GM13976 (cell line): ENCODE results near the gene SPOCK1.

Experiments used
- DNase-seq: peaks from one replicate; pipeline ENCODE4 v3.0.0; 2012; ENCODE audit warnings: low spot score
- CTCF ChIP-seq: IDR thresholded peaks from 2 replicates; pipeline ENCODE4 v1.5.1; 2012; ENCODE audit warnings: borderline replicate concordance, mild to moderate bottlenecking; ENCODE audit not compliant: insufficient read depth; ENCODE audit errors: extremely low read depth, missing control alignments, control extremely low read depth
- in situ Hi-C: fragments of 300-500 bp; cut with MboI; formaldehyde crosslinking; loops from one replicate; pipeline ENCODE4 v1.12.0; 2022; ENCODE audit warnings: low sequenced_read_pairs, mixed read lengths, inconsistent platforms; ENCODE audit not compliant: unreplicated experiment

SPOCK1 gene

GRCh38 chr5:137516251-137516797 lies 17.2 kb upstream of the SPOCK1 start:
- no peak for DNase-seq

GRCh38 chr5:137515238-137515637 lies 16.1 kb upstream of the SPOCK1 start:
- TF ChIP-seq CTCF = no peak
- DNase-seq = no peak
- in situ Hi-C loops = no loop called here

More at GRCh38 chr5:137516251-137516797, 17.2 kb upstream of the SPOCK1 start:
- TF ChIP-seq CTCF = no peak
- in situ Hi-C loops = no loop called here

GRCh38 chr5:137510671-137511070 lies 11.5 kb upstream of the SPOCK1 start:
- DNase-seq = no peak
- no peak for TF ChIP-seq CTCF
- in situ Hi-C loops = no loop called here

- no peak for TF ChIP-seq CTCF
- no peak for DNase-seq
- in situ Hi-C loops = loop anchor here (10.0 kb wide), 1 partner anchor 162 kb away; no protein-coding TSS in a partner anchor
Measured at GRCh38 chr5:137507150-137507549, 8.0 kb upstream of the SPOCK1 start.

GRCh38 chr5:137506296-137506695 lies 7.2 kb upstream of the SPOCK1 start:
- no peak for DNase-seq
- no peak for TF ChIP-seq CTCF
- in situ Hi-C loops = loop anchor here (10.0 kb wide), 1 partner anchor 161 kb away; no protein-coding TSS in a partner anchor

GRCh38 chr5:137504916-137505315 lies 5.8 kb upstream of the SPOCK1 start:
- DNase-seq = no peak
- in situ Hi-C loops = loop anchor here (10.0 kb wide), 1 partner anchor 160 kb away; no protein-coding TSS in a partner anchor
- TF ChIP-seq CTCF = no peak

- no peak for DNase-seq
- TF ChIP-seq CTCF = no peak
- in situ Hi-C loops = loop anchor here (10.0 kb wide), 1 partner anchor 159 kb away; no protein-coding TSS in a partner anchor
Measured at GRCh38 chr5:137503456-137503855, 4.3 kb upstream of the SPOCK1 start.
